Measurements from ENCODE around the gene DPP6.

Gene DPP6

GRCh38 chr7:154451480-154452457, 399.6 kb downstream of the DPP6 start:
- DNase-seq (ENCODE audit: low read depth in 2 of 2), result no peak

- no peak for DNase-seq (ENCODE audit: low read depth in 2 of 2)
Observed at GRCh38 chr7:154463794-154464193, 411.6 kb downstream of the DPP6 start.

- DNase-seq (ENCODE audit: low read depth in 2 of 2), result no peak
Observed at GRCh38 chr7:154469652-154470051, 417.5 kb downstream of the DPP6 start.

- DNase-seq (ENCODE audit: low read depth in 2 of 2), result no peak
Observed at GRCh38 chr7:154472343-154472742, 420.1 kb downstream of the DPP6 start.

- DNase-seq (ENCODE audit: low read depth in 2 of 2), result no peak
Observed at GRCh38 chr7:154473360-154473759, 421.2 kb downstream of the DPP6 start.

- DNase-seq (ENCODE audit: low read depth in 2 of 2), result no peak
Observed at GRCh38 chr7:154474903-154475520, 422.8 kb downstream of the DPP6 start.

GRCh38 chr7:154475864-154476263, 423.7 kb downstream of the DPP6 start:
- DNase-seq (ENCODE audit: low read depth in 2 of 2), result no peak

GRCh38 chr7:154480817-154481216, 428.6 kb downstream of the DPP6 start:
- DNase-seq (ENCODE audit: low read depth in 2 of 2), result no peak

GRCh38 chr7:154482863-154483262, 430.7 kb downstream of the DPP6 start:
- DNase-seq (ENCODE audit: low read depth in 2 of 2), result no peak

GRCh38 chr7:154484406-154484805, 432.2 kb downstream of the DPP6 start:
- no peak for DNase-seq (ENCODE audit: low read depth in 2 of 2)

GRCh38 chr7:154484943-154485342, 432.7 kb downstream of the DPP6 start:
- DNase-seq (ENCODE audit: low read depth in 2 of 2), result no peak

GRCh38 chr7:154489897-154490296, 437.7 kb downstream of the DPP6 start:
- no peak for DNase-seq (ENCODE audit: low read depth in 2 of 2)

- no peak for DNase-seq (ENCODE audit: low read depth in 2 of 2)
Observed at GRCh38 chr7:154493594-154493993, 441.4 kb downstream of the DPP6 start.

- DNase-seq (ENCODE audit: low read depth in 2 of 2), result no peak
Observed at GRCh38 chr7:154497751-154498150, 445.6 kb downstream of the DPP6 start.

GRCh38 chr7:154503962-154504550, 451.9 kb downstream of the DPP6 start:
- DNase-seq (ENCODE audit: low read depth in 2 of 2), result no peak

GRCh38 chr7:154504918-154505317, 452.7 kb downstream of the DPP6 start:
- no peak for DNase-seq (ENCODE audit: low read depth in 2 of 2)

- DNase-seq (ENCODE audit: low read depth in 2 of 2), result no peak
Observed at GRCh38 chr7:154505362-154505761, 453.2 kb downstream of the DPP6 start.

- DNase-seq (ENCODE audit: low read depth in 2 of 2), result no peak
Observed at GRCh38 chr7:154509192-154509591, 457.0 kb downstream of the DPP6 start.

- no peak for DNase-seq (ENCODE audit: low read depth in 2 of 2)
Observed at GRCh38 chr7:154512121-154512833, 460.1 kb downstream of the DPP6 start.

GRCh38 chr7:154517768-154518167, 465.6 kb downstream of the DPP6 start:
- DNase-seq (ENCODE audit: low read depth in 2 of 2), result no peak

- DNase-seq (ENCODE audit: low read depth in 2 of 2), result no peak
Observed at GRCh38 chr7:154519229-154519628, 467.0 kb downstream of the DPP6 start.

GRCh38 chr7:154530136-154530535, 477.9 kb downstream of the DPP6 start:
- no peak for DNase-seq (ENCODE audit: low read depth in 2 of 2)
